Muscle layer of colon (tissue), 2 donors: ENCODE data around the gene KIF6.

Experiments used
- H3K27ac ChIP-seq: one replicate; pipeline ENCODE4 v1.7.0; 2013; ENCODE audit warnings: low read depth, mild to moderate bottlenecking, low read length, moderate library complexity
- H3K27me3 ChIP-seq, 2 donors: one replicate each; pipeline ENCODE4 v1.7.0; 2013; ENCODE audit warnings: low read length in 2 of 2, mild to moderate bottlenecking in 2 of 2; ENCODE audit not compliant: insufficient read depth in 2 of 2, control insufficient read depth in 1 of 2
- H3K36me3 ChIP-seq: one replicate; pipeline ENCODE4 v1.7.0; 2013; ENCODE audit warnings: mild to moderate bottlenecking, low read length; ENCODE audit not compliant: insufficient read depth
- H3K4me1 ChIP-seq: one replicate; pipeline ENCODE4 v1.7.0; 2013; ENCODE audit warnings: mild to moderate bottlenecking, low read length; ENCODE audit not compliant: insufficient read depth
- H3K4me3 ChIP-seq, 2 donors: one replicate each; pipeline ENCODE4 v1.7.0; 2013; ENCODE audit warnings: low read length in 2 of 2, low read depth in 1 of 2, mild to moderate bottlenecking in 1 of 2, moderate library complexity in 1 of 2
- H3K9ac ChIP-seq: one replicate; pipeline ENCODE4 v1.7.0; 2013; ENCODE audit warnings: low read length
- H3K9me3 ChIP-seq: one replicate; pipeline ENCODE4 v1.7.0; 2013; ENCODE audit warnings: mild to moderate bottlenecking, low read length
- donor health status: abdominal sarcoma.
- donor health status: Adenocarcinoma of cecum.

Gene KIF6

GRCh38 chr6:39333644-39334438 is 391.4 kb downstream of the KIF6 start:
- no peaks in the 10 kb centered on the region for H3K9me3 ChIP-seq

GRCh38 chr6:39330476-39330875 is 394.7 kb downstream of the KIF6 start:
- H3K4me3 ChIP-seq = no peak overlapping the region
- H3K9me3 ChIP-seq = no peaks in the 10 kb centered on the region
- no peaks in the 10 kb centered on the region for H3K4me1 ChIP-seq
- H3K9ac ChIP-seq = no peak overlapping the region
- H3K27me3 ChIP-seq = no peaks in the 10 kb centered on the region
- no peaks in the 10 kb centered on the region for H3K36me3 ChIP-seq
- no peak overlapping the region for H3K27ac ChIP-seq

More at GRCh38 chr6:39333644-39334438, 391.4 kb downstream of the KIF6 start:
- Histone ChIP-seq H3K27me3 (no peaks in the 10 kb centered on the region), H3K4me1 (no peaks in the 10 kb centered on the region), H3K4me3 (no peak overlapping the region), H3K36me3 (no peaks in the 10 kb centered on the region), H3K9ac (no peak overlapping the region), H3K27ac (no peak overlapping the region)

DNA sequence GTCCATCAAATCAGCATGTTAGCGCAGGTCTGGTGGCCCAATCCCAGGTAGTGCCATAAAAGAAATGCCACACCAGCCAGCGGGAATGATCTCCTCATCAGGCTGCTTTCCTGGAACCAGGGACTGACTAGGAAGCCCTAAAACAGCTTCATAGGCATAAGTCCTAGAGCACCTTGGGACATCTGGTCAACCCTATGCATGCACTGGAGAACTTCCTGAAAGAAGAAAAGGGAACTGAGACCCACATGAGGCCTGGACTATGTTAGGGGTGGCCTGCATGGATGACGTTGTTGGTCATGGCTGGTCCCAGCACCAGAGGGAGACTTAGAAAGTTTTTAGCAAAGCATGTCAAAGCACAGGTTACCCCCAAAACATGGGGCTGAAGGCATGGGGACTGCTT is 395.2 kb downstream of the KIF6 start:
- H3K36me3 ChIP-seq = no peaks in the 10 kb centered on the region
- no peaks in the 10 kb centered on the region for H3K27me3 ChIP-seq
- H3K9me3 ChIP-seq = no peaks in the 10 kb centered on the region
- H3K27ac ChIP-seq = no peak overlapping the region
- no peak overlapping the region for H3K4me3 ChIP-seq
- H3K9ac ChIP-seq = no peak overlapping the region
- no peaks in the 10 kb centered on the region for H3K4me1 ChIP-seq

DNA sequence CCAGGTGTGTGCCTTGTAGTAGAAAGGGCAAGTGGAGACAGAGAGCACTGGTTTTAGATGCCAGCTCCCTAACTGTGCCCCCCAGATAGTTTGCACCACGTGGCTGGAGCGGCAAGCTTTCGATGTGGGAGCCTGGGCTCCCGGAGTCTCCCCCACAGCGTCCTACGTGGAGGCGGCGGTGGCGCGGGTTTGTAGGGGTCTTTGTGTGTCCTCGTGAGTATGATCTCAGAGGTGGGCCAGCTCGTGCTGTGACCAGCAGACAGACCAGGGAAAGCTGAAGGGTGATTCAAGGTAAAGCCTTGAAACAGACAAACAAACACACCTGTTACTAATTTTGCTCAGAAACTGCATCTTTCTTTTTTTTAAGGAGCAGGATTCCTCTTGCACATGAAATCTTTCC is 397.1 kb downstream of the KIF6 start:
- H3K9me3 ChIP-seq = no peaks in the 10 kb centered on the region
- H3K27ac ChIP-seq = no peak overlapping the region
- no peaks in the 10 kb centered on the region for H3K36me3 ChIP-seq
- H3K27me3 ChIP-seq = no peaks in the 10 kb centered on the region
- no peak overlapping the region for H3K9ac ChIP-seq
- H3K4me1 ChIP-seq = no peaks in the 10 kb centered on the region
- H3K4me3 ChIP-seq = no peak overlapping the region

GRCh38 chr6:39327507-39327906 is 397.7 kb downstream of the KIF6 start:
- Histone ChIP-seq H3K27ac (no peak overlapping the region), H3K9me3 (no peaks in the 10 kb centered on the region), H3K4me3 (no peak overlapping the region), H3K36me3 (no peaks in the 10 kb centered on the region), H3K9ac (no peak overlapping the region), H3K4me1 (no peaks in the 10 kb centered on the region), H3K27me3 (no peaks in the 10 kb centered on the region)

DNA sequence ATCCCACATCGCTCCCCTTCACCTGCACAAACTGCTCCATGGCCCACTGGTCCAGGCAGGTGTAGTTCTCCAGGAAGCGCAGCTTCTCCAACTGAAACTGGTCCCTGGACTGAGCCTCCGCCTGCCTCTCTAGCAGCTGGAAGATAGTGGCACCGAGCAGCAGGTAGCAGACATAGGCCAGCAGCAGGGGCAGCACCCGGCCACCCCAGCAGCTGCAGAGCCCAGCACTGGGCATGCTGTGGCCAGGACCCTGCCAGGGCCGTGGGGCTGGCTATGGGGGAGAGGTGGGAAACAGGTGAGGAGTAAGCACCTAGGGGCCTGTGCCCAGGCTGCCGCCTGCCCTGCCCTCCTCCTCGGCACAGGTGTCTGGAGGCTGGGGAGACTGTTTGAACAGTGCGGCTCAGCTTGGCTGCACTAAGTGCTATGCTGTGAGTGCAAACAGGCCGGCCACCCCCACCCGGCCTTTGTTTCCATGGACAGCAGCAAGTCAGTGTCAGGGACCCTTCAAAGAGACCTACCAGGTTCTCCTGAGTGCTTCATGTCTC is 402.8 kb downstream of the KIF6 start, which contains the start of gene KCNK16:
Gene KCNK16, minus strand, starts transcription at position 397 of the 545 bp plus-strand sequence. Its CDS starts 162 bp downstream, at position 235.
- Histone ChIP-seq H3K27me3 (no peaks in the 10 kb centered on the region), H3K27ac (no peak within 1 kb of the TSS), H3K4me3 (no peak within 1 kb of the TSS), H3K9me3 (no peaks in the 10 kb centered on the region), H3K36me3 (no peaks in the 10 kb centered on the region), H3K9ac (no peak within 1 kb of the TSS), H3K4me1 (no peaks in the 10 kb centered on the region)

GRCh38 chr6:39321761-39322160 is 403.4 kb downstream of the KIF6 start:
- no peaks in the 10 kb centered on the region for H3K4me1 ChIP-seq
- H3K9ac ChIP-seq = no peak overlapping the region
- H3K27me3 ChIP-seq = no peaks in the 10 kb centered on the region
- no peak overlapping the region for H3K27ac ChIP-seq
- no peaks in the 10 kb centered on the region for H3K9me3 ChIP-seq
- H3K36me3 ChIP-seq = no peaks in the 10 kb centered on the region
- no peak overlapping the region for H3K4me3 ChIP-seq

DNA sequence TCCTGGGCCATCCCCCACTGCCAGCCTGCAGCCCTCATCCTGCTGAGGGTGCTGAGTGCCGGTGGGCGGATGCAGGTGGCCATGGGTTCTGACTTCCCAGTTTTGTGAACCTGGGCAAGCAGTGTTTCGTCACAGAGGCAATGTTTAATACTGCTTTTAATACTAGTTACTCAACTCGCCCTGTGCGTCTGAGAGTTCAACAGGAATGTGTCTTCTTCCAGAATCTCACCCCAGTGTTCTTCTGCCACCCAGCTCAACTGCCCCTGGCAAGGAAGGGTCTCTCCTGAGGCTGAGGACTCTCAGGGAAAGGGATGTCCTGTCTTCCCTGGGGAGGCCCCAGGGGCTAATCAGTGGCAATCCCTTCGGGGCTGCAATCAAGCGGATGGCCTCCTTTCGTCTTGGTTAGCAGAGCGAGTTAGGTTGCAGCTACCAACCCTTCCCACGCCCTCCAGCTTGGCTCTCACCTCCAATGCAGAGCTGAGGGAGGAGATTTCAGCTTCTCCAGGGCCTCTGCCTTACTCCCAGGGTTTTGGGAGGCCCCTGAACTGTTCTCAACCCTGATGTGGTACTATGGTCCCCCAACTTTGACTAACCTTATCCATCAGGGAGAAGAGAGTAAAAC is 404.7 kb downstream of the KIF6 start:
- Histone ChIP-seq H3K9ac (no peak overlapping the region), H3K36me3 (no peaks in the 10 kb centered on the region), H3K27me3 (no peaks in the 10 kb centered on the region), H3K4me3 (no peak overlapping the region), H3K27ac (no peak overlapping the region), H3K9me3 (no peaks in the 10 kb centered on the region), H3K4me1 (no peaks in the 10 kb centered on the region)

DNA sequence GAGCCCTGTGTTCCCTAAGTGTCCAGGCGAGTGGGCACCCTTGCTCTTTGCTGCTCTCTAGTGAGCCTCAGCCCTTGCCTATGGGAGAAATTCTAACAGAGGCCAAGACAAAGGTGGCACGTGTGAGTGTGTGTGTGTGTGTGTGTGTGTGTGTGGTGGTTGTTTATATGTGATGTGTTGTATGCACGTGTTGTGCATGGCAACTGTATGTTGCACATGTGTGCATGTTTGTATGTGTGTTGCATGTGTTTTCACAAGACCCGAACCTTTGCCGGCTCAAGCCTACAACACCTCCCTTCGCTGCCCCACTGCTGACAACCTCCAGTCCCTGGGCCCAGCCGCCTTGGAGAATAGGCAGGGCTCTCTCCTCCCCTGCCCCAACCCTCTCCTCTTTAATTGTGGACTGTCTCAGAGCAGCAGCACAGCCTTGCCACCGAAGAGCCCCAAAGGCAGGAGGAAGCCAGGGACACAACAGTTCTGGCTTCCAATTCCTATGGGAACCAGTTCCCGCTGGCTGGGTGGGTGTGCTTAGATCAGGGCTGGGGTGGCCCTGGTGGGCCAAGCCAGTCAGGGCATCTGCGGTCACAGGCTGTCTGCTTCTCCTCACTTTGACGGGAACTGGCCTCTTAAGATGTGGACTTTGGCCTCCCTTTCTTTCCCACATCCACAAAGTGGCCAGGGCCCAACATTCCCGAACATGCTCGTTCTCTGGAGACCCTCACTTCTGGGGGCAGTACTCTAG is 405.4 kb downstream of the KIF6 start:
- Histone ChIP-seq H3K9me3 (no peaks in the 10 kb centered on the region), H3K9ac (no peak overlapping the region), H3K36me3 (no peaks in the 10 kb centered on the region), H3K27ac (no peak overlapping the region), H3K4me3 (no peak overlapping the region), H3K27me3 (peaks cover under 1 to 6% of the 10 kb centered on the region in 2 donors), H3K4me1 (no peaks in the 10 kb centered on the region)

DNA sequence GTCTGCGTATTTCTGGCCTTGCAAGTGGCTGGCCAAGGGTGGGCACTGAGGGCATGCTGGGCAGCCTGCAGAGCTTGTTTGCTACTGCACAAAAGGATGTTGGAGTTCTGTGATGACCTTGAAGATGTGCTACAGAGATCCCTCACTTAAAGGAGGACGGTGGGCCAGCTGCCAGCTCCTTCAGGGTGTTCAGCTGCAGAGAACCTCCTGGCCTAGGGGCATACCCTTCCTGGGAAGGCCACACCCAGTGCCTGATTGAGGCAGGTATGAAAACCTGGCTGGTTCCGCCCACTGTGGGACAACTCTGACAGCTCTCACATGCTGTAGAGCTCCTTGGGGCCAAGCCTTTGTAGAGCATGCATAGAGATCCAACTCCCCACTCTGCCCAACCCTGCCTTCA is 408.0 kb downstream of the KIF6 start:
- Histone ChIP-seq H3K4me3 (no peak overlapping the region), H3K4me1 (no peaks in the 10 kb centered on the region), H3K27me3 (peaks cover 16 to 32% of the 10 kb centered on the region in 2 donors)

DNA sequence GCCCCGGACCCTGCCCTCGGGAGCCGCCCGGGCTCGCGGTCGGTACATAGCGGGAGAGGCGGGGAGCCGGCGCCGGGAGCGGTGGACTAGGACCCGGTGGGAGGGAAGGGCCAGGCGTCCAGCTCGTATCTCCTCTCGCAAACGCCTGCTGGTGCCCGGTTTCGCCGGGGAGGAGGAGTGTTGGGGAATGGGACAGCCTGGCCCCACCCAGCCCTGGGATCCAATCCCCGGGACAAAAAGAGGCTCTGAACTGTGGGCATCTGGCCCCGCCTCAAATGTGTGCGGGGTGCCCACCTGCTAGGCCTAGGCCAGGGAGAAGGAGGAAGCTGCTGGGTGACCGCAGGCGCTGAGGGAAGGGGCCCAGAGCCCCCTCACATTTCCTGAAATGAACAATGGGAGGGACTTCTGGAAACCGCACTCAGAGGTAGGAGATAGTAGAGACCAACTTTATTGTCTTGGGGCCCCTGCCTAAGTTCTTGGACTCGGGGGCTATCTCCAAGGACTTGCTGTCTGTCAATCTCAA is 410.9 kb downstream of the KIF6 start, which contains the start of gene KCNK17:
Gene KCNK17, minus strand, starts transcription at position 147 of the 523 bp plus-strand sequence. Its CDS starts 99 bp downstream, at position 48.
- no peak within 1 kb of the TSS for H3K4me3 ChIP-seq
- H3K4me1 ChIP-seq = no peaks in the 10 kb centered on the region
- no peak within 1 kb of the TSS for H3K9ac ChIP-seq
- no peak within 1 kb of the TSS for H3K27ac ChIP-seq
- no peaks in the 10 kb centered on the region for H3K9me3 ChIP-seq
- no peaks in the 10 kb centered on the region for H3K36me3 ChIP-seq
- H3K27me3 ChIP-seq = peaks cover 28 to 43% of the 10 kb centered on the region in 2 donors

More for the DNA sequence above, 408.0 kb downstream of the KIF6 start:
- no peaks in the 10 kb centered on the region for H3K36me3 ChIP-seq
- no peaks in the 10 kb centered on the region for H3K9me3 ChIP-seq
- H3K27ac ChIP-seq = no peak overlapping the region
- H3K9ac ChIP-seq = no peak overlapping the region
